HepG2 (cell line): ENCODE data around the gene MTHFR. TPM values are rescaled to one million over a fixed set of nuclear protein-coding genes. Genes with fewer than 3 reads are reported as not detected.

Experiments used
- ATAC-seq: fragments of 200-7000 bp; cut with Tn5 transposase; 3 replicates; pipeline ENCODE4 v1.9.1; 2020; ENCODE audit warnings: mild to moderate bottlenecking, moderate library complexity
- BruUV-seq: library from RNA; stranded (reverse); fragments of 400-500 nt; replicated peaks from 2 replicates; lab custom pipeline; 2021; lab: Mats Ljungman, UMichigan
- CTCF ChIA-PET: fragments of 300-600 bp; formaldehyde crosslinking; extraction: SDS; loops from one replicate; lab custom pipeline; 2021; ENCODE audit warnings: low total read pairs, inconsistent platforms, low intra/inter-chr PET ratio; lab: Yijun Ruan, JAX
- POLR2A ChIA-PET: fragments of 350-600 bp; sonication (Branson Sonifier 250); formaldehyde crosslinking; loops from one replicate; lab custom pipeline; 2020; ENCODE audit warnings: antibody characterized with exemption, inconsistent platforms; lab: Yijun Ruan, JAX
- DNase-seq: peaks from one replicate; pipeline ENCODE4 v3.0.0-alpha.2; 2015; ENCODE audit warnings: low spot score
- FAIRE-seq: peaks from 3 replicates; lab custom pipeline; 2011; peaks lifted over from hg19 to GRCh38; lab: Jason Lieb, UNC
- H2AFZ ChIP-seq: one replicate; pipeline ENCODE4 v1.6.1; 2011; ENCODE audit warnings: low read length, inconsistent platforms
- H3K27ac ChIP-seq: fragments of 300-600 bp; 3 replicates; pipeline ENCODE4 v1.8.0; 2011; ENCODE audit warnings: mixed run types, mild to moderate bottlenecking, mixed read lengths, low read length, inconsistent platforms; ENCODE audit not compliant: insufficient read depth; ENCODE audit errors: extremely low read length
- H3K27me3 ChIP-seq, 2 experiments: fragments of 200-600 bp in 1 of 2; 2 replicates in 1 of 2; 3 replicates in 1 of 2; pipeline versions ENCODE4 v1.6.0 to v1.8.0; 2011; ENCODE audit warnings: low read length in 2 of 2, mild to moderate bottlenecking in 2 of 2, moderate library complexity in 2 of 2, inconsistent platforms in 1 of 2; ENCODE audit not compliant: insufficient read depth in 2 of 2, control insufficient read depth in 1 of 2
- H3K36me3 ChIP-seq, 2 experiments: fragments of 200-600 bp in 1 of 2; replicated peaks in 1 of 2; 2 replicates in 1 of 2; 3 replicates in 1 of 2; pipeline versions ENCODE4 v1.5.1 to v1.8.0; 2011; ENCODE audit warnings: low read length in 2 of 2, inconsistent platforms in 1 of 2; ENCODE audit not compliant: insufficient read depth in 2 of 2, control insufficient read depth in 1 of 2
- H3K4me1 ChIP-seq: 2 replicates; pipeline ENCODE4 v1.5.1; 2012; ENCODE audit warnings: low read length, inconsistent platforms; ENCODE audit not compliant: insufficient read depth
- H3K4me2 ChIP-seq: 2 replicates; pipeline ENCODE4 v1.6.0; 2011; ENCODE audit warnings: low read depth, low read length, inconsistent platforms
- H3K4me3 ChIP-seq, 3 experiments: fragments of 200-600 bp in 1 of 3; sonication (generic), shearing (Covaris generic) in 1 of 3; replicated peaks in 1 of 3; 2 replicates each; pipeline ENCODE4 v1.5.1; 2011 to 2016; ENCODE audit warnings: low read length in 3 of 3, inconsistent platforms in 2 of 3, low read depth in 2 of 3, mild to moderate bottlenecking in 2 of 3, control low read depth in 1 of 3, mixed read lengths in 1 of 3; ENCODE audit not compliant: insufficient read depth in 1 of 3
- H3K79me2 ChIP-seq: one replicate; pipeline ENCODE4 v1.6.1; 2011; ENCODE audit warnings: low read length, inconsistent platforms; ENCODE audit not compliant: insufficient read depth
- H3K9ac ChIP-seq: 2 replicates; pipeline ENCODE4 v1.6.0; 2011; ENCODE audit warnings: mild to moderate bottlenecking, low read depth, low read length, inconsistent platforms; ENCODE audit not compliant: insufficient read depth
- H3K9me3 ChIP-seq: 2 replicates; pipeline ENCODE4 v1.5.1; 2012; ENCODE audit warnings: mild to moderate bottlenecking, low read length
- H4K20me1 ChIP-seq: 2 replicates; pipeline ENCODE4 v1.6.0; 2011; ENCODE audit warnings: inconsistent platforms, mild to moderate bottlenecking, low read length, moderate library complexity; ENCODE audit not compliant: insufficient read depth
- IRX3 ChIP-seq: sonication (generic); formaldehyde crosslinking; IDR thresholded peaks from 2 replicates; pipeline ENCODE4 v1.8.1; 2023; ENCODE audit warnings: mild to moderate bottlenecking, low read depth, missing genetic modification reagents, borderline replicate concordance
- MXI1 ChIP-seq: IDR thresholded peaks from 3 replicates; pipeline ENCODE4 v1.6.1; 2012; ENCODE audit warnings: low read depth, low read length, inconsistent platforms, borderline replicate concordance
- TGIF2 ChIP-seq: IDR thresholded peaks from 2 replicates; pipeline ENCODE4 v1.6.1; 2016; ENCODE audit warnings: control low read depth, missing compliant biosample characterization
- YEATS2 ChIP-seq: sonication (generic); formaldehyde crosslinking; IDR thresholded peaks from 2 replicates; pipeline ENCODE4 v1.4.0; 2020; ENCODE audit warnings: missing genetic modification reagents, borderline replicate concordance
- ZMYM3 ChIP-seq: sonication (generic); formaldehyde crosslinking; IDR thresholded peaks from 2 replicates; pipeline ENCODE4 v1.5.1; 2020; ENCODE audit warnings: mild to moderate bottlenecking, missing genetic modification reagents
- ZNF816 ChIP-seq: sonication (generic); formaldehyde crosslinking; IDR thresholded peaks from 2 replicates; pipeline ENCODE4 v1.8.0; 2022; ENCODE audit warnings: missing genetic modification reagents, mild to moderate bottlenecking, borderline replicate concordance
- ZSCAN30 ChIP-seq: sonication (generic); formaldehyde crosslinking; IDR thresholded peaks from 2 replicates; pipeline ENCODE4 v1.5.0; 2020; ENCODE audit warnings: mild to moderate bottlenecking, missing genetic modification reagents
- WGBS: methylation state at CpG from one replicate; pipeline ENCODE4 v1.1.6; 2017; ENCODE audit warnings: low lambda C conversion rate; 5-methylcytosine and 5-hydroxymethylcytosine counted together
- in situ Hi-C: cut with HindIII; loops from 2 replicates; pipeline ENCODE4 v1.10.0; 2017; ENCODE audit warnings: low pct_unique_long_range_greater_than_20kb; ENCODE audit not compliant: extremely low pct_ligation_motif_present
- intact Hi-C: fragments of 100-400 bp; cut with micrococcal nuclease; formaldehyde crosslinking; loops from one replicate; pipeline ENCODE4 v1.10.0; 2022; ENCODE audit not compliant: unreplicated experiment
- polyA plus RNA-seq, 8 experiments: library from polyadenylated mRNA; depleted of rRNA in 3 of 8; stranded (reverse) in 7 of 8; unstranded in 1 of 8; fragments of >200 nt; fragmentation: Illumina TruSeq in 4 of 8; extraction: Trizol in 4 of 8; gene quantifications; 2 replicates each; pipeline versions ENCODE4 v1.2.1 to v1.2.3, GENCODE V29; 2011 to 2016; ENCODE audit warnings: low read depth in 4 of 8, missing spikeins in 1 of 8, mixed read lengths in 1 of 8; ENCODE audit not compliant: insufficient read depth in 1 of 8
- total RNA-seq, 5 experiments: library from RNA; depleted of rRNA; stranded (reverse); fragments of >200 nt; fragmentation: Illumina TruSeq; extraction: Trizol; gene quantifications; 2 replicates each; pipeline ENCODE4 v1.2.3, GENCODE V29; 2016; ENCODE audit warnings: low read depth in 1 of 5
- TF ChIP-seq, protein P1 (sequence below): sonication (generic); formaldehyde crosslinking; IDR thresholded peaks from 2 replicates; pipeline ENCODE4 v1.5.0; 2020; ENCODE audit warnings: missing genetic modification reagents
- TF ChIP-seq, protein P2 (sequence below): sonication (generic); formaldehyde crosslinking; IDR thresholded peaks from 2 replicates; pipeline ENCODE4 v1.5.1; 2020; ENCODE audit warnings: mild to moderate bottlenecking, missing genetic modification reagents, moderate library complexity

Gene MTHFR
- total and polyA plus RNA-seq, 2 of the 13 experiments (the other 11 are each of a cell fraction or from before 2014, with no cell fraction given), result 3.8 to 8.2 TPM

DNA sequence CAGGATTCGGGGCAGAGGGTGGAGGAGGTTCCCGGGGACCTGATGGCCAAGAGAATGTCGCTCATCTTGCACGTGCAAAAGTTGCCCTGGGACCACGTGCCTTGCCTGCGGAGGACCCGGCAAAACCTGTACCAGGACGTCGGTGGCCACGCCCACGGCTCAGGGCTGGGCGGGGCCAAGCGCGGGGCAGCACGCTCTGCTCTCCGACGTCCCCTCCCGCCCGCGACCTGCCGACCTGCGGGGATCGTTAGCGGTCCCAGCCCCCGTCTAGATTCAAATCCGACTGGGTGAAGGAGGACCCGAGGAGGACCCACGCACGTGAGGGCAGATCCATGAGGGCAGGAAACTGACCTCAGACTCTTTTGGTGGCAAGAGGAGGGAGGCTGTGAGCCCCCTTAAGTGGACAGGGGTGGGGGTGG lies 43.8 kb downstream of the MTHFR start, which contains the start of gene C1orf167:
Gene C1orf167 (plus strand): TSS at position 206 of the 419 bp plus-strand sequence. CDS start 2,208 bp downstream, outside the sequence.
- H3K4me1 ChIP-seq, result 0 out of 2 replicates have a peak, but pooled peaks cover 6% of the 10 kb centered on the region
- ATAC-seq, result peak; percentile 39; the same call in 2 of the 3 replicates
- FAIRE-seq, result no peak

More for the DNA sequence above, 43.8 kb downstream of the MTHFR start, which contains the start of gene C1orf167:
- Histone ChIP-seq H3K9me3 (no peaks in the 10 kb centered on the region), H3K27ac (no peak within 1 kb of the TSS)
- TF ChIP-seq ZSCAN30 (CRISPR knock-in tag) (no peak), IRX3 (no peak), MXI1 (no peak), TGIF2 (CRISPR knock-in tag) (no peak), YEATS2 (CRISPR knock-in tag) (no peak), ZNF816 (CRISPR knock-in tag) (no peak), ZMYM3 (CRISPR knock-in tag) (no peak)
- TF ChIP-seq, protein P1, sequence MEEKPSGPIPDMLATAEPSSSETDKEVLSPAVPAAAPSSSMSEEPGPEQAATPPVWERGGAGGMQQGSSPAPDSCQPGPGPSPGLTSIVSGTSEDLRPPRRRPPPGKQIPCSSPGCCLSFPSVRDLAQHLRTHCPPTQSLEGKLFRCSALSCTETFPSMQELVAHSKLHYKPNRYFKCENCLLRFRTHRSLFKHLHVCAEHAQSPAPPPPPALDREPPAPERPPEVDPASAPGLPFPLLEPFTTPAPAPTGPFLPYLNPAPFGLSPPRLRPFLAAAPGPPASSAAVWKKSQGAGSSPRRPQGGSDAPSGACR (CRISPR knock-in tag), result no peak
- TF ChIP-seq, protein P2, sequence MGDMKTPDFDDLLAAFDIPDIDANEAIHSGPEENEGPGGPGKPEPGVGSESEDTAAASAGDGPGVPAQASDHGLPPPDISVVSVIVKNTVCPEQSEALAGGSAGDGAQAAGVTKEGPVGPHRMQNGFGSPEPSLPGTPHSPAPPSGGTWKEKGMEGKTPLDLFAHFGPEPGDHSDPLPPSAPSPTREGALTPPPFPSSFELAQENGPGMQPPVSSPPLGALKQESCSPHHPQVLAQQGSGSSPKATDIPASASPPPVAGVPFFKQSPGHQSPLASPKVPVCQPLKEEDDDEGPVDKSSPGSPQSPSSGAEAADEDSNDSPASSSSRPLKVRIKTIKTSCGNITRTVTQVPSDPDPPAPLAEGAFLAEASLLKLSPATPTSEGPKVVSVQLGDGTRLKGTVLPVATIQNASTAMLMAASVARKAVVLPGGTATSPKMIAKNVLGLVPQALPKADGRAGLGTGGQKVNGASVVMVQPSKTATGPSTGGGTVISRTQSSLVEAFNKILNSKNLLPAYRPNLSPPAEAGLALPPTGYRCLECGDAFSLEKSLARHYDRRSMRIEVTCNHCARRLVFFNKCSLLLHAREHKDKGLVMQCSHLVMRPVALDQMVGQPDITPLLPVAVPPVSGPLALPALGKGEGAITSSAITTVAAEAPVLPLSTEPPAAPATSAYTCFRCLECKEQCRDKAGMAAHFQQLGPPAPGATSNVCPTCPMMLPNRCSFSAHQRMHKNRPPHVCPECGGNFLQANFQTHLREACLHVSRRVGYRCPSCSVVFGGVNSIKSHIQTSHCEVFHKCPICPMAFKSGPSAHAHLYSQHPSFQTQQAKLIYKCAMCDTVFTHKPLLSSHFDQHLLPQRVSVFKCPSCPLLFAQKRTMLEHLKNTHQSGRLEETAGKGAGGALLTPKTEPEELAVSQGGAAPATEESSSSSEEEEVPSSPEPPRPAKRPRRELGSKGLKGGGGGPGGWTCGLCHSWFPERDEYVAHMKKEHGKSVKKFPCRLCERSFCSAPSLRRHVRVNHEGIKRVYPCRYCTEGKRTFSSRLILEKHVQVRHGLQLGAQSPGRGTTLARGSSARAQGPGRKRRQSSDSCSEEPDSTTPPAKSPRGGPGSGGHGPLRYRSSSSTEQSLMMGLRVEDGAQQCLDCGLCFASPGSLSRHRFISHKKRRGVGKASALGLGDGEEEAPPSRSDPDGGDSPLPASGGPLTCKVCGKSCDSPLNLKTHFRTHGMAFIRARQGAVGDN, result 0 out of 2 replicates have a peak, but pooled peaks have one; percentile 21
- TF ChIP-seq, all 625 proteins: peak for 1
- H2AFZ ChIP-seq, result no peak within 1 kb of the TSS
- H3K27me3 ChIP-seq, result peaks cover 12 to 41% of the 10 kb centered on the region in 2 experiments; a peak in 4 of 5 replicates
- POLR2A ChIA-PET, result interaction anchor here (1.3 kb wide), 1 partner anchor 9 kb away, joined by 3 read pairs; no protein-coding TSS in a partner anchor
- WGBS, result 22% methylated on average over 5 of the region's 29 CpGs
- H3K4me2 ChIP-seq, result peak within 1 kb of the TSS; percentile 12; the same call in 1 of the 2 replicates
- no peaks in the 10 kb centered on the region for H3K36me3 ChIP-seq
- no peaks in the 10 kb centered on the region for H3K79me2 ChIP-seq
- no peak within 1 kb of the TSS for H3K9ac ChIP-seq
- no peak for DNase-seq
- intact Hi-C loops (no loop called here), in situ Hi-C loops (no loop called here)
- no TSS peak for BruUV-seq
- H4K20me1 ChIP-seq, result no peaks in the 10 kb centered on the region
- CTCF ChIA-PET, result interaction anchor here (1.4 kb wide), 1 partner anchor 23 kb away, joined by 4 read pairs; no protein-coding TSS in a partner anchor
- peak within 1 kb of the TSS in 1 of 3 experiments; percentile 11; a peak in 1 of 6 replicates for H3K4me3 ChIP-seq
